Medulla oblongata (tissue), 1 donor: Measurements from ENCODE around the gene PHTF1.

Source experiments
- DNase-seq: peaks from one replicate; pipeline ENCODE4 v3.0.0-alpha.2; 2015; ENCODE audit errors: extremely low spot score

PHTF1 gene

GRCh38 chr1:113665071-113665470, 94.2 kb downstream of the PHTF1 start:
- no peak for DNase-seq

DNA sequence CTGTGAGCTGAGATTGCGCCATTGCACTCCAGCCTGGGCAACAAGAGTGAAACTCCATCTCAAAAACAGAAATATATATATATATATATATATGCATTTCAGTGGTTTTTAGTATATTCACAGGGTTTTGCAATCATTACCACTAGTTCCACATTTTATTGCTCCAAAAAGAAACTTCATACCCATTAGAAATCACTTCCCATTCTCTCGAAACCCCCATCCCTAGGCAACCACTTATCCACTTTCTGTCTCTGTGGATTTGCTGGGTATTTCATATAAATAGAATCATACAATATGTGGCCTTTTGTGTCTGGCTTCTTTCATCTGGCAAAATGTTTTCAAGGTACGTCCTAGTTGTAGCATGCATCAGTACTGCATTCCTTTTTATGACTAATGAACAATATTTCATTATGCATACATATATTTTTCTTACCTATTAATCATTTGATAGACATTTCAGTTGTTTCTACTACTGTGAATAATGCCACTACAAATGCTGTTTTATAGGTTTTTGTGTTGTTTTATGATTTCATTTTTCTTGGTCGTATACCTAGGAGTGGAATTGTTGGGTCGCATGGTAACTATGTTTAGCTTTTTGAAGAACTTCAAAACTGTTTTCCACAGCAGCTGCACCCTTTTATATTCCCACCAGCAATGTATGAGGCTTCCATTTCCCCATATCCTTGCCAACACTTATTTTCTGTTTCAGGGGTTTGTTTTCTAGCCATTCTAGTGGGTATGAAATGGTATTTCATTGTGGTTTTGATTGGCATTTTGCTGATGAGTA, 95.9 kb downstream of the PHTF1 start:
- no peak for DNase-seq

DNA sequence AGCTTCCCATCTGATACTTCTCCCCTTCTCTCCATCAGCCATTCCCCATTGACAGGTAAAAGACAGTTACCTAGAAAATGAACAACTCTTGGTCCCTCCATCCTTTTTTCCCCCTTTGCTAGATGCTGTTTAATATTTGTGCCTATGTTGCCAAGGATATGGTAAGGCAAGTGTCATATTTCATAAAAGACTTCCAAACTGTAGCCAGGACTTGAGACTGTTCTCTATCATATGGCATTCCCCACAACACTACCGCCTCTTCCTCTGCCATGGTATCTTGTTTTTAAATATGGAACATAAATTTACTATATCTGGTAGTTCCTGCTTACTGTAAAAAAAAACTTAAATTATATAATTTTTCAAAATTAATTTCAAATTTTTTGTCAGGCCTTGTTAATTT, 97.2 kb downstream of the PHTF1 start:
- DNase-seq: no peak

- peak; percentile 70 for DNase-seq
Observed at GRCh38 chr1:113660088-113660487, 99.2 kb downstream of the PHTF1 start.

DNA sequence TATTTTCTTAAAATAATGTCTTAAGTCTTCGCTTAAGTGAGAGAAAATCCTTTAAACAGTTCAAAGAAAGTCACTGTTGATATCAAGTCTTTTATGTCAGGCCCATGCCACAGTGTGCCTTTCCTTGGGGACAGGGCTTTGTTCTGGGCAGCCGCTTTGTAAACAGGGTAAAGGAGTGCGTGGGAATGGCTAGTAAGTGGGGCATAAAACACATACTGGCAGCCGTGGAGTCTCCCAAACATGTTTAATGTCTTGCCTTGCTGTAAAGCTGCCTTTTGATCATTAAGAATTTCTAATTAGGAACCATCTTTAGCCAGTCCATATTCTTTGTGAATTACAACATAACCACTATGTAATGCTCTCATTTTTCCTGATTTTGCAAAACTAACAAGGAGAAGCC, 99.7 kb downstream of the PHTF1 start:
- DNase-seq: peak; percentile 20

DNA sequence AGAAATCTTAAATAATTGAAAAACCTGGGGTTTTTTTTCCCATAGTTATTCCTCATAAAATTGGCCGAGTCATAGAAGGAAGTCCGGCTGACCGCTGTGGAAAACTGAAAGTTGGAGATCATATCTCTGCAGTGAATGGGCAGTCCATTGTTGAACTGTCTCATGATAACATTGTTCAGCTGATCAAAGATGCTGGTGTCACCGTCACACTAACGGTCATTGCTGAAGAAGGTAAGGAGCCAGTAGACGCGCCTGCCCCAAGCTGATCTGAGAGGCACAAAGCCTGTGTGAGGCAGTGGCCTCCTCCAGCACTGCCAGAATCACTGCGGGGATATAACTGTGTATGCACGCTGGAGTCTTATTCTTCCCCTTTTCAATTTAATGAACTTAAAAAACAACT, 100.3 kb downstream of the PHTF1 start:
- peak; percentile 25 for DNase-seq

- DNase-seq: no peak
Observed at GRCh38 chr1:113657556-113658063, 101.7 kb downstream of the PHTF1 start.

- DNase-seq: peak; percentile 17
Observed at GRCh38 chr1:113657126-113657525, 102.2 kb downstream of the PHTF1 start.

DNA sequence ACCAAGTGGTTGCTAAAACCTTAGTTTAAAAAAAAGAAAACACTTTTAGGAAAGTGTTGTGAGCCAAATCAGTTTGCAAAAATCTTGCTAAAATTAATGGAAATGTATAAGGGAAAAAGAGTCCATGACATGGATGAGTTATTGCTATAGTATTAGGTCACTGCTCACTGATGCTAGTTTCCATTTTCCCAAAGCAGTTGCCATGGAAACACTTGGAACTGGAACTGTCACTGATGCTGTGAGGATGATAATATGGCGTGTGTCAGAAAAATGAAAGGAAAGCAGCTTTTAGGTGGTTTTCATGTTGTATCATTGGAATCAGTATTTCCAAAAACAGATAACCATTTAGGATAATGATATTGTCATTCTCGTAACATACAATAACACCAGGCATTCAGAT, 104.4 kb downstream of the PHTF1 start:
- DNase-seq: peak; percentile 19

- DNase-seq: no peak
Observed at GRCh38 chr1:113653741-113654140, 105.5 kb downstream of the PHTF1 start.

DNA sequence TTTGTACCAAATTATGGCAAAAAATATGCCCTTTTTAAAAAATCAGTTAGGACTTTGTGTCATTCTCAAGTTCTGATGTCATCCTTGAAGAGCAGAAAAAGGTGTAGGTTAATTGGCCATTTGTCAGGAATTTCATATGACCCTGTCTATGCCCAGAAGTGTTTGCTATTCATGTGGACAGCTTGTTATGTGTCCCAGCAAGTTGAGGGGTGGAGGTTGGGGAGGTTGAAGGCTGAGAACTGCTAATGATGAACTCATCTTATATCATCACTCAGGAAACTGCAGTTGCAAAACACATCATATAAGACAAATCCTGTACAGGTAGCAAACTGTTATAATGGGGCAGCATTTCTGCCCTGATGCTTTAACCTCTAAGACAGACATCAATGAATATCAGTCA, 106.5 kb downstream of the PHTF1 start:
- DNase-seq: no peak

DNA sequence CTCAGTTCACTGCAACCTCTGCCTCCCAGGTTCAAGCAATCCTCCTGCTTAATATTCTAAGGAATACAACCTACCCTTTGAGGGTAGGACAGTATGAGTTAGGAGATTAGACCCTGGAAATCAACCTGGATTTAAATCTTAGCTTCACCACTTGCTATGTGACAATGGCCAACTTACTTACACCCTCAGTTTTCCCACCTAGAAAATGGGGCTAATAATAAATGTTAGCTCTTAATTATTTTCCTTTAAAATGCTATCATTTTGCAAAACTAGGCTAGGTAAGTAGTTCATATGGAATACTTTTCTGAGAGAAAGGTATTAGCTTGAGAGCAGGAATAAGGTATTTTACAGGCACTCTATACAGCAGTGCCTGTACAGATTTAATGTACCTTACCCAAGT, 110.8 kb downstream of the PHTF1 start:
- DNase-seq: no peak

DNA sequence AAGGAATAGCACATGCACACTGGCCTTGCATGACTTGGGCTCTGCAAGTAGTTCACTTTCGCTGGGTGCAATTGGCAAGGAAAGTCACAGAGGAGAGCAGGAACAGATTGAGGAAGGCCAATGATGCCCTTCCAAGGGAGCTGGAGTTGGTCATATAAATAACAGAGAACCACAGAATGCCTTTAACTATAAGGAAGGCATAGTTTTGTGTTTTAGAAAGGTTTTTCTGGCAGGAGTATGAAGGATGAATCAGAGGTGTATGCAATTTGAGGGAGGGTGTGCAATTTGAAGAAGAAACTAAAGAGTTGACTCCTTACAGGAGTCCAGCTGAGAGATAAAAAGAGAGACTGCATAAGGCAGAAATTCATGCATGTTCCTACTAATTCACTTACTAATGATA, 112.1 kb downstream of the PHTF1 start:
- no peak for DNase-seq
